ENCODE data around the gene SIGLEC12. TPM values are rescaled to one million over a fixed set of nuclear protein-coding genes. Genes with fewer than 3 reads are reported as not detected.

The SIGLEC12 gene
- total RNA-seq, 1 experiment from 2014 or later, result not detected

- BruUV-seq (replicated peaks), result no TSS peak
- Histone ChIP-seq H3K27ac (ENCODE audit: low read depth, low read length, poor library complexity, severe bottlenecking) (no peak overlapping the region), H3K27me3 (replicated peaks; ENCODE audit: insufficient read depth, low read depth, low read length, poor library complexity) (peaks cover 81% of the 10 kb centered on the region), H3K36me3 (ENCODE audit: insufficient read depth, low read length, poor library complexity, severe bottlenecking) (no peaks in the 10 kb centered on the region), H3K9me3 (ENCODE audit: low read depth, low read length, poor library complexity, severe bottlenecking) (no peaks in the 10 kb centered on the region), H3K4me3 (ENCODE audit: low read depth, low read length, poor library complexity, severe bottlenecking) (no peak overlapping the region), H3K4me1 (ENCODE audit: insufficient read depth, low read length, poor library complexity, severe bottlenecking) (no peaks in the 10 kb centered on the region)
- intact Hi-C loops (cut with micrococcal nuclease; ENCODE audit: unreplicated experiment), result no loop called here
- TF ChIP-seq EZH2 (IDR thresholded peaks at IDR 0.05; ENCODE audit: borderline replicate concordance, low read depth, low read length, poor library complexity, severe bottlenecking) (no peak), CTCF (conservative IDR thresholded peaks at IDR 0.05; ENCODE audit: low read depth, low read length) (no peak)
- ChIA-PET CTCF (no interaction called here), POLR2A (ENCODE audit: low non-redundant PET) (no interaction called here)
- DNase-seq (ENCODE audit: low spot score), result no peak
Measured at GRCh38 chr19:51546650-51547396, 45.2 kb upstream of the SIGLEC12 start.

- ChIA-PET POLR2A (ENCODE audit: low non-redundant PET) (no interaction called here), CTCF (no interaction called here)
- Histone ChIP-seq H3K27ac (ENCODE audit: low read depth, low read length, poor library complexity, severe bottlenecking) (no peak overlapping the region), H3K9me3 (ENCODE audit: low read depth, low read length, poor library complexity, severe bottlenecking) (no peaks in the 10 kb centered on the region), H3K4me3 (ENCODE audit: low read depth, low read length, poor library complexity, severe bottlenecking) (no peak overlapping the region), H3K4me1 (ENCODE audit: insufficient read depth, low read length, poor library complexity, severe bottlenecking) (no peaks in the 10 kb centered on the region), H3K27me3 (replicated peaks; ENCODE audit: insufficient read depth, low read depth, low read length, poor library complexity) (peaks cover 79% of the 10 kb centered on the region), H3K36me3 (ENCODE audit: insufficient read depth, low read length, poor library complexity, severe bottlenecking) (no peaks in the 10 kb centered on the region)
- no peak for TF ChIP-seq EZH2 (IDR thresholded peaks at IDR 0.05; ENCODE audit: borderline replicate concordance, low read depth, low read length, poor library complexity, severe bottlenecking)
- TF ChIP-seq CTCF (conservative IDR thresholded peaks at IDR 0.05; ENCODE audit: low read depth, low read length), result no peak
- intact Hi-C loops (cut with micrococcal nuclease; ENCODE audit: unreplicated experiment), result no loop called here
- no TSS peak for BruUV-seq (replicated peaks)
- DNase-seq (ENCODE audit: low spot score), result no peak
Measured at GRCh38 chr19:51546107-51546649, 44.6 kb upstream of the SIGLEC12 start.

DNA sequence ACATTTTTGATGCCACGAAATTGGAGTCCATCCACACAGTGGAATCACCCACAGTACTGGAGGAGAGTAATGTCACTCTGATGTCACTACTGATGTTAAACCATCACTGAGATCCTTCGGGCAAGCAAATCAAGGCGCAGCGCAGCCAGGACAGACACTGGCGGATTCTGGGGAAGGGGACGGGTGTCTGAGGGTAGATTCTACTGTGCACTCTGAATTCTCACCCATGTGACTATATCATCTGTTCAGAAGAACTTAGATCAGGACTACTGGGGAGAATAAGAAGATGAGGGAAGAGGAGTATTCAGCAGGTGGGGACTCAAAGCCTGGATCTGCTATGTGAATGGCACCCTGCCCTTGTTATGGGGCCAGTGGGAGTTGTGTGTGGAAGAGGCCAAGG is 42.4 kb upstream of the SIGLEC12 start:
- no peaks in the 10 kb centered on the region for H3K4me1 ChIP-seq (ENCODE audit: insufficient read depth, low read length, poor library complexity, severe bottlenecking)
- no peaks in the 10 kb centered on the region for H3K36me3 ChIP-seq (ENCODE audit: insufficient read depth, low read length, poor library complexity, severe bottlenecking)
- ChIA-PET POLR2A (ENCODE audit: low non-redundant PET) (no interaction called here), CTCF (no interaction called here)
- H3K9me3 ChIP-seq (ENCODE audit: low read depth, low read length, poor library complexity, severe bottlenecking), result no peaks in the 10 kb centered on the region
- H3K27ac ChIP-seq (ENCODE audit: low read depth, low read length, poor library complexity, severe bottlenecking), result no peak overlapping the region
- peaks cover 80% of the 10 kb centered on the region for H3K27me3 ChIP-seq (replicated peaks; ENCODE audit: insufficient read depth, low read depth, low read length, poor library complexity)
- no peak overlapping the region for H3K4me3 ChIP-seq (ENCODE audit: low read depth, low read length, poor library complexity, severe bottlenecking)
- BruUV-seq (replicated peaks), result no TSS peak
- intact Hi-C loops (cut with micrococcal nuclease; ENCODE audit: unreplicated experiment), result no loop called here
- TF ChIP-seq CTCF (conservative IDR thresholded peaks at IDR 0.05; ENCODE audit: low read depth, low read length) (no peak), EZH2 (IDR thresholded peaks at IDR 0.05; ENCODE audit: borderline replicate concordance, low read depth, low read length, poor library complexity, severe bottlenecking) (no peak)
- no peak for DNase-seq (ENCODE audit: low spot score)
